Hepatocyte (in vitro differentiated cells): ENCODE data around the gene USP33.

Source experiments
- CTCF ChIP-seq: fragments of 200-600 bp; sonication (generic); IDR thresholded peaks from 2 replicates; pipeline ENCODE4 v1.5.1; 2016; ENCODE audit warnings: antibody characterized with exemption, mild to moderate bottlenecking; ENCODE audit not compliant: poor library complexity
- EZH2 ChIP-seq: fragments of 200-600 bp; sonication (generic); IDR thresholded peaks from 2 replicates; pipeline ENCODE4 v1.6.1; 2016; ENCODE audit warnings: antibody characterized with exemption, mild to moderate bottlenecking, borderline replicate concordance
- EZH2phosphoT487 ChIP-seq: fragments of 200-600 bp; sonication (generic); IDR thresholded peaks from one replicate; pipeline ENCODE4 v1.6.1; 2018; ENCODE audit warnings: antibody characterized with exemption, mild to moderate bottlenecking, low read depth, moderate library complexity; ENCODE audit not compliant: unreplicated experiment, severe bottlenecking

- TF ChIP-seq CTCF (no peak), EZH2 (no peak), EZH2phosphoT487 (no peak)
These were observed 8.4 kb upstream of the USP33 start for GRCh38 chr1:77768006-77768405.
